ENCODE measurements around the gene TLR4. TPM values are rescaled to one million over a fixed set of nuclear protein-coding genes. Genes with fewer than 3 reads are reported as not detected.

Gene TLR4
- total RNA-seq, 1 donor from 2014 or later = 9.3 TPM

GRCh38 chr9:117681888-117682287, 22.3 kb upstream of the TLR4 start:
- DNase-seq (ENCODE audit: extremely low spot score in 2 of 2) = no peak
- TF ChIP-seq POLR2A (IDR thresholded peaks at IDR 0.05) = no peak
- TF ChIP-seq CTCF (IDR thresholded peaks at IDR 0.05) = no peak
- TF ChIP-seq POLR2AphosphoS5 (IDR thresholded peaks at IDR 0.05; ENCODE audit: insufficient read depth in 1 of 2, low read depth in 1 of 2) = no peak
- H3K27me3 ChIP-seq = no peaks in the 10 kb centered on the region
- no peak overlapping the region for H3K27ac ChIP-seq
- no peaks in the 10 kb centered on the region for H3K4me1 ChIP-seq
- H3K36me3 ChIP-seq = no peaks in the 10 kb centered on the region
- intact Hi-C loops (cut with DNase I) = no loop called here
- no peak overlapping the region for H3K4me3 ChIP-seq
- H3K9me3 ChIP-seq = no peaks in the 10 kb centered on the region

- no peak for TF ChIP-seq CTCF (IDR thresholded peaks at IDR 0.05)
- no peak for TF ChIP-seq POLR2A (IDR thresholded peaks at IDR 0.05)
- TF ChIP-seq POLR2AphosphoS5 (IDR thresholded peaks at IDR 0.05; ENCODE audit: insufficient read depth in 1 of 2, low read depth in 1 of 2) = no peak
- no peaks in the 10 kb centered on the region for H3K9me3 ChIP-seq
- H3K4me3 ChIP-seq = no peak overlapping the region
- intact Hi-C loops (cut with DNase I) = no loop called here
- H3K36me3 ChIP-seq = no peaks in the 10 kb centered on the region
- no peaks in the 10 kb centered on the region for H3K27me3 ChIP-seq
- no peak for DNase-seq (ENCODE audit: extremely low spot score in 2 of 2)
- no peak overlapping the region for H3K27ac ChIP-seq
- H3K4me1 ChIP-seq = no peaks in the 10 kb centered on the region
These were observed 21.1 kb upstream of the TLR4 start for GRCh38 chr9:117682955-117683710.

DNA sequence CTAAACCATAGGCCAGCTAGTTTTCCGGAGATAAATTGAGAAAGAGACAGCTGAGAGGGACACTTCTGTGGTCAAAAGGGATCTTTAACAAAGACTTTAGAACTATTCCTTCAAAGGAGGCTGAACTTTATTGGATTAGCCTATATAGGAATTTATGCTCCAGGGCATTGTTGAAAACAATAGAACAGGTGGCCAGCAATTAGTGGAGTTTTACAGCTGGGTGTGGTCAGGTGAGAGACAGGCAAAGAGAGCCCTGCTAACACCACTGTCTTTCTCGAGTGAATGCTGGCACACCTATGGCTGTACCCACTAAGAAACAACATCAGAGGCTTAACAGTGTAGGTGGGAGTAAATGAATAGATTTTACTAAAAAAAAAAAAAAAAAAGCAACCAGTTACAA, 16.7 kb upstream of the TLR4 start:
- intact Hi-C loops (cut with DNase I) = no loop called here
- DNase-seq (ENCODE audit: extremely low spot score in 2 of 2) = no peak
- Histone ChIP-seq H3K27me3 (no peaks in the 10 kb centered on the region), H3K27ac (no peak overlapping the region), H3K4me3 (no peak overlapping the region), H3K9me3 (no peaks in the 10 kb centered on the region), H3K36me3 (no peaks in the 10 kb centered on the region), H3K4me1 (no peaks in the 10 kb centered on the region)
- TF ChIP-seq CTCF (IDR thresholded peaks at IDR 0.05) (no peak), POLR2AphosphoS5 (IDR thresholded peaks at IDR 0.05; ENCODE audit: insufficient read depth in 1 of 2, low read depth in 1 of 2) (no peak), POLR2A (IDR thresholded peaks at IDR 0.05) (no peak)

- Histone ChIP-seq H3K4me1 (no peaks in the 10 kb centered on the region), H3K36me3 (no peaks in the 10 kb centered on the region), H3K9me3 (no peaks in the 10 kb centered on the region), H3K4me3 (no peak overlapping the region), H3K27me3 (no peaks in the 10 kb centered on the region), H3K27ac (no peak overlapping the region)
- intact Hi-C loops (cut with DNase I) = no loop called here
- DNase-seq (ENCODE audit: extremely low spot score in 2 of 2) = no peak
- TF ChIP-seq POLR2AphosphoS5 (IDR thresholded peaks at IDR 0.05; ENCODE audit: insufficient read depth in 1 of 2, low read depth in 1 of 2) (no peak), POLR2A (IDR thresholded peaks at IDR 0.05) (no peak), CTCF (IDR thresholded peaks at IDR 0.05) (no peak)
These were observed 12.8 kb upstream of the TLR4 start for GRCh38 chr9:117691367-117691766.

- Histone ChIP-seq H3K27me3 (no peaks in the 10 kb centered on the region), H3K36me3 (no peaks in the 10 kb centered on the region), H3K4me1 (no peaks in the 10 kb centered on the region), H3K27ac (no peak overlapping the region), H3K9me3 (no peaks in the 10 kb centered on the region), H3K4me3 (no peak overlapping the region)
- intact Hi-C loops (cut with DNase I) = no loop called here
- no peak for TF ChIP-seq POLR2A (IDR thresholded peaks at IDR 0.05)
- TF ChIP-seq POLR2AphosphoS5 (IDR thresholded peaks at IDR 0.05; ENCODE audit: insufficient read depth in 1 of 2, low read depth in 1 of 2) = no peak
- TF ChIP-seq CTCF (IDR thresholded peaks at IDR 0.05) = no peak
- no peak for DNase-seq (ENCODE audit: extremely low spot score in 2 of 2)
These were observed 8.0 kb upstream of the TLR4 start for GRCh38 chr9:117696154-117696553.

Measured in vagina (tissue), 2 donors.